ENCODE results near the gene SH3BP2. TPM values are rescaled to one million over a fixed set of nuclear protein-coding genes. Genes with fewer than 3 reads are reported as not detected.

SH3BP2 gene, protein sequence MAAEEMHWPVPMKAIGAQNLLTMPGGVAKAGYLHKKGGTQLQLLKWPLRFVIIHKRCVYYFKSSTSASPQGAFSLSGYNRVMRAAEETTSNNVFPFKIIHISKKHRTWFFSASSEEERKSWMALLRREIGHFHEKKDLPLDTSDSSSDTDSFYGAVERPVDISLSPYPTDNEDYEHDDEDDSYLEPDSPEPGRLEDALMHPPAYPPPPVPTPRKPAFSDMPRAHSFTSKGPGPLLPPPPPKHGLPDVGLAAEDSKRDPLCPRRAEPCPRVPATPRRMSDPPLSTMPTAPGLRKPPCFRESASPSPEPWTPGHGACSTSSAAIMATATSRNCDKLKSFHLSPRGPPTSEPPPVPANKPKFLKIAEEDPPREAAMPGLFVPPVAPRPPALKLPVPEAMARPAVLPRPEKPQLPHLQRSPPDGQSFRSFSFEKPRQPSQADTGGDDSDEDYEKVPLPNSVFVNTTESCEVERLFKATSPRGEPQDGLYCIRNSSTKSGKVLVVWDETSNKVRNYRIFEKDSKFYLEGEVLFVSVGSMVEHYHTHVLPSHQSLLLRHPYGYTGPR
- 26.2 TPM for polyA plus RNA-seq (2012; ENCODE audit: low read depth, missing spikeins)

DNA sequence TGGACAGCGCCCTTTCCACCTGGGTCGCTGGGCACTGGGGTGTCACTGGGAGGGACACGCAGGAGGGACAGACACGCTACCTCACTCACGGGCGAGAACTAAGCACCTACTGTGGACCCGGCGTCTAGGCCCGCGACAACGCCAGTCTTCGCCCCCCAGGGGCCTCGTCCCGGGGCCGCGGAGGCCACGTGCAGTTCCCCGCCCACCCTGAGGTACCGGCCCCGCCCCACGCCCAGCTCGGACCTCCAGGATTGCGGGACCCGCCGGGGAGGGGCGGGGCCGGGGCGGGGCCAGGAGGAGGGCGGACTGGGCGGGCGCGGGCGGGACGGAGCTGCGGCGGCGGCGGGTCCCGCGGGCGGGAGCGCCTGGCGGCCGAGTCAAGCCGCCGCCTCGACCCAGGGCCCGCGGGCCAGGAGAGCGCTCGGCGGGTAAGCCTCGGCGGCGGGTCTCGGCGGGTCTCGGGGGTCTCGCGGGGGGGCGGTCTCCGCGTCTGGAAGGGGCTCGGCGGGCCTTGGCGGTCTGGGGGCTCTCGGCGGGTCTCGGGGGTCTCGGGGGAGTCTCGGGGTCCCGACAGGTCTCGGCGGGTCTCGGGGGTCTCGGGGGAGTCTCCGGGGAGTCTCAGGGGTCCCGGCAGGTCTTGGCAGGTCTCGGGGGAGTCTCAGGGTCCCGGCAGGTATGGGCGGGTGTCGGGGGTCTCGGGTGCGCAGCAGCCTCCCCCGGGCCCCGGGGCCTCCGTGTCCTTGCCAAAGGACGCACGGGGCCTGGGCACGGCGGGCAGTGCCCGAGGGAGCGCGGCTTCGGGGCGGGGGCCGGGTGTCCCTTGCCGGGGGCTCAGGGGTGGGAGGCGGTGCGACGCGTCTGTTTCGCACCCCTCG is at the start of gene SH3BP2:
TSS of gene SH3BP2 (plus strand) at position 375 of the 875 bp plus-strand sequence. CDS start 27,533 bp downstream, outside the sequence.
- peak; percentile 93 for FAIRE-seq
- DNase-seq (ENCODE audit: insufficient read length, low spot score): peak; percentile 74
- TF ChIP-seq TAF1 (IDR thresholded peaks at IDR 0.05; ENCODE audit: low read depth, low read length): no peak
- TF ChIP-seq SPI1 (IDR thresholded peaks at IDR 0.05; ENCODE audit: low read depth, low read length): no peak
- TF ChIP-seq POU2F2 (IDR thresholded peaks at IDR 0.05; ENCODE audit: low read depth, low read length): no peak
- no peak for TF ChIP-seq POLR2AphosphoS5 (IDR thresholded peaks at IDR 0.05; ENCODE audit: low read depth, low read length)
- TF ChIP-seq PAX5 (IDR thresholded peaks at IDR 0.05; ENCODE audit: insufficient read depth, low read length, severe bottlenecking): no peak
- no peak for TF ChIP-seq POLR2A (IDR thresholded peaks at IDR 0.05; ENCODE audit: low read depth, low read length)

DNA sequence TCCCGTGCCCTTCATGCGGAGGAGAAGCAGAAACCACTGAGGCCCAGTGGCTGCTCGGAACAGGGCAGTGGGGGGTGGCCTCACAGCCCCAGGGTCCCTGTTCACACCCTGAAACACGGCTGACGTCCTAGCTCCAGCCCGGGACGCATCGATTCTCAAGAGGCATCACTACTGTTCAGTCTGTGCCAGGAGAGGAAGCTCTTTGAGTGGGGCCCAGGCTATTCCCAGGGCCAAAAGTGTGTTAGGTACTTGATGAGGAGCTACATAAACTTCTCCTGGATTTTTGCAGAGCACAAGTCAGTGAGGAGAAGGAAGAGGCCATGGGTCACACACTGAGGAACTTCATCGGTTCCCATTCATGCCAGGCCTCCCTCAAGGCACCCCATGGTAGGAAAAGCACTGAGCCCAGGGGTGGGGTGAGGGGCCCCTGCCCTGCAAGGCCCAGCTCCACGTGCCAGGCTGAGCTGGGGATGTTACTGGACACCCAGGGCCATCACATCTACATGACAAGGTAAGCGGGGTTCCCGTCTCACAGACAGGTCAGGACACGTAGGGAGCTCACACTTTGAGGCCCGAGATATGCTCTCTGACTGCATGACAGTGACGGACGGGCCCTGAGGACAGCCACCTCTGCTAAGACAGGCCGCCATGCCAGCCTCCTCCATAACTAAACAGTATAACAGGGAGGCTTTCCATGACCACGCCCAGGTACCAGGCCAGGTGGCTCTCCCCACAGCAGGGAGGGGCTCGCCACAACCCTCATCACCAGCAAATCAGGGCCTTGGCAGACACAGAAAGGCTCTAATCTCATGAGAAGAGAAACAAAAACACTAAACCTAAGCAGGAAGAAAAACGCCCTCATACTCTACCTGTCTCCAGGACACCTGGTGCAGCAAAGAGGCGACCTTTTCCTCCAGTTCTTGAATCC is 49.1 kb upstream of the SH3BP2 start:
- no peak for TF ChIP-seq POU2F2 (IDR thresholded peaks at IDR 0.05; ENCODE audit: low read depth, low read length)
- TF ChIP-seq SPI1 (IDR thresholded peaks at IDR 0.05; ENCODE audit: low read depth, low read length): no peak
- TF ChIP-seq POLR2AphosphoS5 (IDR thresholded peaks at IDR 0.05; ENCODE audit: low read depth, low read length): no peak
- no peak for TF ChIP-seq TAF1 (IDR thresholded peaks at IDR 0.05; ENCODE audit: low read depth, low read length)
- FAIRE-seq (no peak), DNase-seq (ENCODE audit: insufficient read length, low spot score) (no peak)

DNA sequence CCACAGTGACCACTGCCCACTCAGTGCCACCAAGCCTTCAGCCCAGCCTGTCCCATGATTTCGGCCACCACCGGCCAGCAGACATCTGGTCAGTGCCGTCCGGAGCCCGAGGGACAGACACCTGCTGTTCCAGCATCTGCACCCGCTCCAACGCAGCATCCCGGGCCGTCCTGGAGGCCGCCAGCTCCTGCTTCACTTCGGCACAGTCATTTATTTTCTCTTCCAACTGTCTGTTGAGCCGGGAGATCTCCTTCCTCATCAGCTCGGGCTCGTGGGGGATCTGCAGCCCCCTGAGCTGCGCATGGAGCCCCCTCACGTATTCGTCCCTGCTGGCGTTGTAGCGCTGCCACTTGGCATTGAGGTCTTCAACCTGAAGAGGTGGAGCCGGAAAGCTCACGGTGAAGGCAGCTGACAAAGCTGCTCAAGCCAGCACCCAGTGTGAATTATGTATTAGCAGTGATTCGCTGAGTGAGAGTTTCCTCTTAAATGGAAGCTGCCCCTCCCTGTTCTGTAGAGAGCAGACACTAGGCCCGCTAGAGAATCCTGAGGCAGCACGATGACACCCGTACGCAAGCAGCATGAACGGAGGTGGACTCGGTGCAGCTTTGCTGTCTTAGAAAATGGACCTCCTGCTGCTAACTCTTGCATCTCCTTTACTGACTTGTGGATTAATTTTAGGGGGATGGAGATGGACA is 48.2 kb upstream of the SH3BP2 start:
- no peak for TF ChIP-seq POLR2A (IDR thresholded peaks at IDR 0.05; ENCODE audit: low read depth, low read length)
- TF ChIP-seq SPI1 (IDR thresholded peaks at IDR 0.05; ENCODE audit: low read depth, low read length): no peak
- no peak for TF ChIP-seq POU2F2 (IDR thresholded peaks at IDR 0.05; ENCODE audit: low read depth, low read length)
- TF ChIP-seq PAX5 (IDR thresholded peaks at IDR 0.05; ENCODE audit: insufficient read depth, low read length, severe bottlenecking): no peak
- TF ChIP-seq TAF1 (IDR thresholded peaks at IDR 0.05; ENCODE audit: low read depth, low read length): no peak
- no peak for TF ChIP-seq POLR2AphosphoS5 (IDR thresholded peaks at IDR 0.05; ENCODE audit: low read depth, low read length)
- FAIRE-seq: no peak
- no peak for DNase-seq (ENCODE audit: insufficient read length, low spot score)

DNA sequence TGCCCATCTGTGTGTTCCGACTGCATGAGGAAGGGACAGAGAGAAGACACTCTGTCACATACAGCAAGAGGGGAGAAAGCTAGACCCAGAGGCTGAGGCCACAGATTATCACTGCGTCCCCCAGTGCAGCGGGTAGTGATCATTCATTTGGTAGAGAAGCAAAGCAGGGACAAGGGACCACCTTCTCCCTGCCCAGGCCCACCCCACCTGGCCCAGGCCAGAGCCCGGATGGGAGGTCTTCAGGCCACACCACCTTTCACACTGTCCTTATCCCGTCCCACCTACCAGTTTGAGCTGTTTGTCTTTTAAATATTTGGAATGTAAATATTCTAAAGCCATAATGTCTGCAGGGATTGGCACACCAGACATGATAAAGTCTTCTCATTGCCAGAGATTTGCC is 47.4 kb upstream of the SH3BP2 start:
- peak; percentile 48 for FAIRE-seq
- TF ChIP-seq SPI1 (IDR thresholded peaks at IDR 0.05; ENCODE audit: low read depth, low read length): no peak
- no peak for TF ChIP-seq POLR2AphosphoS5 (IDR thresholded peaks at IDR 0.05; ENCODE audit: low read depth, low read length)
- no peak for TF ChIP-seq POLR2A (IDR thresholded peaks at IDR 0.05; ENCODE audit: low read depth, low read length)
- no peak for TF ChIP-seq PAX5 (IDR thresholded peaks at IDR 0.05; ENCODE audit: insufficient read depth, low read length, severe bottlenecking)
- TF ChIP-seq TAF1 (IDR thresholded peaks at IDR 0.05; ENCODE audit: low read depth, low read length): no peak
- no peak for TF ChIP-seq POU2F2 (IDR thresholded peaks at IDR 0.05; ENCODE audit: low read depth, low read length)

DNA sequence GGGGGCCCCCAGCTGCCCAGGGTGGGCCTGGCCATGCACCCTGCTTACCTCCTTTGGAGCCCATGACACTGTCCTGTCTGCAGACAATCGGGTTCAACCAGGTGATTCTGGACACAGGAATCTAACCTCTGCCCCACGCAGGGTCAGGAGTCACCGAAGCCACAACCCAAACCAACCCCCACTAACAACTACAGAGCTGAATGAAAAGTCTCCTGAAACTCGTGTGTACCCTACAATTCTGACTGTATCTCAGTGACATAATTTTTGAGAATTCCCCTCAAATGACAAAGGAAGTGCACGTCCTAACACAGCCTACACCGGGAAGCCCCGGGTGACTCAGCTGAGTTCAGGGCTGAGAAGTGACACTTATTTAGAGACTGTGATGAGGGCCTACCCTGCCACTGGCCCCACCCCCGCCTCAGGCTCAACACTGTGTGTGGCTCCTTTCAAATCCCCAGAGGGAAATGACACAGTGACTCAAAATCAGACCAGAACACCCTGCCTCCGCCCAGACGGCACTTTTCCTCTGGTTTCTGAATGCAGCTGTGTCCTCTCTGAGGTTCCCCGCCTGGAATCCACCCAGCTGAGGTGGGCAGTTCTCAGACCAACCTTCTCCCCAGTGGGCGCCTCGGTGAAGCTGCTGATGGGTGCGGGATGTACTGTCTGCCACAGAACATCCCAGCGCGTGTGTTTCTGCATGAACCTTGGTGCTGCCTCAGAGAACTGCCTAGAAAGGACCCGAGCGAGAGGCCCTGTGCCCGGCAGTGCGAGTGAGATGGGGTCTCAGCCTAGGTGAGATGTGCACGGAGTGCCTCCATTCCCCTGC is 46.7 kb upstream of the SH3BP2 start:
- peak; percentile 32; the same call in 1 of the 2 replicates for TF ChIP-seq POLR2A (IDR thresholded peaks at IDR 0.05; ENCODE audit: low read depth, low read length)
- no peak for TF ChIP-seq TAF1 (IDR thresholded peaks at IDR 0.05; ENCODE audit: low read depth, low read length)
- peak; percentile 71 for TF ChIP-seq SPI1 (IDR thresholded peaks at IDR 0.05; ENCODE audit: low read depth, low read length)
- no peak for TF ChIP-seq PAX5 (IDR thresholded peaks at IDR 0.05; ENCODE audit: insufficient read depth, low read length, severe bottlenecking)
- TF ChIP-seq POLR2AphosphoS5 (IDR thresholded peaks at IDR 0.05; ENCODE audit: low read depth, low read length): no peak
- TF ChIP-seq POU2F2 (IDR thresholded peaks at IDR 0.05; ENCODE audit: low read depth, low read length): peak; percentile 69; the same call in 1 of the 2 replicates
- FAIRE-seq: peak; percentile 99
- DNase-seq (ENCODE audit: insufficient read length, low spot score): peak; percentile 87

More for the DNA sequence above, 47.4 kb upstream of the SH3BP2 start:
- DNase-seq (ENCODE audit: insufficient read length, low spot score): no peak

DNA sequence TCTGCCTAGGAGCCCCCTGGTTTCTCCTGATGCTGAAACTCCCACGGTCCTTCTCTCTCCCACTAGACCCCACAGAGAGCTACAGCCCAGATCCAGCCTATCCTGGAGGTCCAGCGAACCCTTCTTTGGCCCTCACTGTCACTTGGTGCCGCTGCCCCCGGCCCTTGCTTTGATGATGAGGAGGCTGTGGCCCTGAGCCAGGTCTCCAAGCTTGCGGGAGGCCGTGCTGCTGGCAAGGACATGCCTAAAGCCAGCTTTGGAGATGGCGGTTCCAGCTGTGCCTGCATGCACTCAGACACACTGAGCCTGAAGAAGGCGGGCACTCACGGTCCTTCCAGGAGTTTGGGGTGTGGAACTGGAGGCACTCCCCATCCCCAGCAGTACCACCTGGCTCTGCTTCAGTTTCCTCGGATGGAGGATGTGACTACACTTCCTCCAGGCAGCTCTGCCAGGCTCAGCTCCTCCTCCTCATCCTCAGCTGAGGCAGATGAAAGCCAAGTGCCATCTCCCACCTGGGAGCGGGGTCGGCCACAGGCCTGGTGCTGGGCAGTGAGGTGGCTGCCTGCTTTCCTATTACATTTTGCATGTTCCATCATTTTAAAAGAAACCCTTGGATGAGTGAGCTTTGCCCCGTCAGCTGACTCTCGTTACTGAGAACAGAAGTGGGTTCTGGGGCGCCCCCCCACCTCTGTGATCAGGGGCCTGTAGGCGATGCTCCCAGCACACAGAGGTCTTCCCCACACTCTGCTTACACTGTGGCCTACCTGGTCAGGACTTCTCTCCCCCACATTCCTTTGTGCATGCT is 45.8 kb upstream of the SH3BP2 start:
- FAIRE-seq (peak; percentile 66), DNase-seq (ENCODE audit: insufficient read length, low spot score) (no peak)
- TF ChIP-seq TAF1 (IDR thresholded peaks at IDR 0.05; ENCODE audit: low read depth, low read length): no peak
- TF ChIP-seq POLR2AphosphoS5 (IDR thresholded peaks at IDR 0.05; ENCODE audit: low read depth, low read length): no peak
- 0 out of 2 replicates have a peak, but pooled peaks have one; percentile 27 for TF ChIP-seq POLR2A (IDR thresholded peaks at IDR 0.05; ENCODE audit: low read depth, low read length)
- TF ChIP-seq POU2F2 (IDR thresholded peaks at IDR 0.05; ENCODE audit: low read depth, low read length): no peak
- TF ChIP-seq SPI1 (IDR thresholded peaks at IDR 0.05; ENCODE audit: low read depth, low read length): no peak
- TF ChIP-seq PAX5 (IDR thresholded peaks at IDR 0.05; ENCODE audit: insufficient read depth, low read length, severe bottlenecking): no peak
